PC-9 (cell line): ENCODE data around the gene PNPLA7.

Experiments used
- CTCF ChIP-seq: fragments of 200-600 bp; sonication (generic); conservative IDR thresholded peaks from 2 replicates; pipeline ENCODE4 v1.6.1; 2017; ENCODE audit warnings: mixed run types, antibody characterized with exemption, mild to moderate bottlenecking, moderate library complexity
- EZH2 ChIP-seq: fragments of 200-600 bp; sonication (generic); IDR thresholded peaks from 2 replicates; pipeline ENCODE4 v1.8.0; 2017; ENCODE audit warnings: antibody characterized with exemption, low read depth

DNA sequence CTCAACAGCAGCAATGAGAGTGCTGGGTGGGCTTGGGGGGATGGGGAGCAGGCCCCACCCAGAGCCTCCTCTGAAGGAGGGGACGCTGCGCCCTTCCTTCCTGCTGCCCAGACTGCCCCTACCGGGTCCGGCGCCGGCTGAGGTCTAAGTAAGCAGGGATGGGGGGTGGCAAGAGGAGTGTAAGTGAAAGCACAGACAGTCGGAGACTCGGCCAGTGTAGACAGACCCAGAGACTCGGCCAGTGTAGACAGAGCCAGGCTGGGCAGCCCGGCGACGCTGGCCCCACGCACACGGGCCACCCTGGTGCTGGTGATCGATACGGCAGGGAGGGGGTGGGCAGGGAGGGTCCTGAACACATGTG is 101.6 kb downstream of the PNPLA7 start:
- TF ChIP-seq CTCF (no peak), EZH2 (no peak)
